Stomach (tissue), 9 donors: ENCODE results near the gene PRG2. TPM values are rescaled to one million over a fixed set of nuclear protein-coding genes. Genes with fewer than 3 reads are reported as not detected.
A peak's percentile ranks its signal among the peaks of the same experiment; 100 is the strongest.

ENCODE experiments used
- DNase-seq, 2 donors: peaks; one replicate each; pipeline versions ENCODE4 v3.0.0 to v3.0.0-alpha.2; 2013 to 2019
- H3K27ac ChIP-seq, 5 donors: fragments of 200-600 bp in 4 of 5; sonication (generic) in 4 of 5; one replicate each; pipeline ENCODE4 v1.5.1; 2013 to 2019; ENCODE audit warnings: mild to moderate bottlenecking in 1 of 5, moderate library complexity in 1 of 5
- H3K27me3 ChIP-seq, 3 donors: fragments of 200-600 bp; sonication (generic); one replicate each; pipeline ENCODE4 v1.5.1; 2017 to 2019; ENCODE audit warnings: mixed run types in 1 of 3
- H3K36me3 ChIP-seq, 4 donors: fragments of 200-600 bp; sonication (generic); 1 replicate in 3 of 4; 2 replicates in 1 of 4; pipeline ENCODE4 v1.5.1; 2016 to 2019
- H3K4me1 ChIP-seq, 4 donors: fragments of 200-600 bp; sonication (generic); one replicate each; pipeline ENCODE4 v1.5.1; 2016 to 2019
- H3K4me3 ChIP-seq, 4 donors: fragments of 200-600 bp; sonication (generic) in 3 of 4; one replicate each; pipeline ENCODE4 v1.5.1; 2016 to 2019; ENCODE audit warnings: mild to moderate bottlenecking in 1 of 4
- H3K9me3 ChIP-seq, 4 donors: fragments of 200-600 bp; sonication (generic); one replicate each; pipeline ENCODE4 v1.5.1; 2016 to 2019
- EP300 ChIP-seq: sonication (generic); formaldehyde crosslinking; IDR thresholded peaks from one replicate; pipeline ENCODE4 v1.6.1; 2017; ENCODE audit warnings: antibody characterized with exemption
- POLR2A ChIP-seq, 4 donors: fragments of 450-650 bp; IDR thresholded peaks; one replicate each; pipeline ENCODE4 v1.6.1; 2016; ENCODE audit warnings: antibody characterized with exemption in 4 of 4, control low read depth in 2 of 4, mild to moderate bottlenecking in 1 of 4, moderate library complexity in 1 of 4
- POLR2AphosphoS5 ChIP-seq, 3 donors: sonication (generic); formaldehyde crosslinking; IDR thresholded peaks; one replicate each; pipeline ENCODE4 v1.6.1; 2016; ENCODE audit warnings: antibody characterized with exemption in 3 of 3
- WGBS, 5 donors: extraction: QIAGEN DNeasy Blood & Tissue Kit in 3 of 5; methylation state at CpG; one replicate each; pipeline versions ENCODE4 v1.1.5 to v1.1.7; 2013 to 2018; 5-methylcytosine and 5-hydroxymethylcytosine counted together
- intact Hi-C: fragments of 100-400 bp; cut with DNase I; formaldehyde crosslinking; loops from one replicate; pipeline ENCODE4 v1.15.1; 2023; ENCODE audit warnings: low total_unique reads
- polyA plus RNA-seq, 3 donors: library from polyadenylated mRNA; stranded (reverse); fragments of 200-250 nt; gene quantifications; one replicate each; pipeline ENCODE4 v1.2.3, GENCODE V29; 2013
- total RNA-seq, 5 donors: library from RNA; depleted of rRNA; stranded (reverse); fragments of >200 nt; gene quantifications; one replicate each; pipeline versions ENCODE4 v1.1.0 to v1.2.3, GENCODE V29; 2014 to 2016
- TF ChIP-seq, protein P1 (sequence below), 7 experiments: fragments of 450-650 bp in 4 of 7; fragments of 200-600 bp in 3 of 7; sonication (generic) in 3 of 7; IDR thresholded peaks; one replicate each; pipeline ENCODE4 v1.5.1; 2016 to 2019; ENCODE audit warnings: antibody characterized with exemption in 7 of 7, control low read depth in 2 of 7, mild to moderate bottlenecking in 1 of 7
- donor health status: healthy with polysubstance abuse.
- donor health status: Bipolar disorder and iron deficiency.
- donor health status: healthy.

The PRG2 gene
- total and polyA plus RNA-seq, 8 donors = 0.25 to 0.73 TPM; not detected in 6

DNA sequence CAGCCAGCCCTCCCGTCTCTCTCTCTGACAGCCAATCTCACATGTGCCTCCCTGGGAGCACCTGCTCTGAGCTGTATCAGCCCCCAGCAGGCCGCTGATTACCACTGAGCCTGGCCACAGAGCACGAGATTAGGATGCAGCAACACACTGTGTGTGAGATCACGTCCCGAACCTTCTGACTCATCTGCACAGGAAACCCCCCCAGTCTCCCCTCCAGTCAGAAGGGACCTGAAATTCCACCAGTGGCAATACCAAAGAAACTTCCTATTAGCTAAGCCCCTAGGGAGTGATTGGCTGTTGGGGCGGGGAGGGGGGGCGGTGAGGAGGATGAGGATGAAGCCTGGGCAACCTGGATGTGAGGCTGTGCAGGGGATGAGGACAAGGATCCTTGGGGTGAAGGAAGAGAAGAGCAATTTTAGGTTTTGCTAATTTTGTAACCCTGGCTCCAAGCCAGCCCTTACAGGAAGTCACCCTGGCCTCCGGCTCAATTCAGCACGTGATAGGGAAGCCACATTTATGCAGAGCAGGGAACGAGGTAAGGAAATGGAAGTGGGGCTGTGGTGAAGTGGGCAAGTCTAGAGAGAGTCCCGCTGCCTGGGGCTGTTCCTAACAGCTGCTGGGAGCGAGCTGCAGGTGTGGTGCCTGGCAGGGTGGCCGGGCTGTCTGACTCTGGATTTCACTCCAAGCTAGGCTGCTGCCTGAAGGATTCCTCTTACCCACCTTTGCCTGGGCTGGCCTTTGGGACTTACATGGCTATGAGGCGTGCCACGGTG, 34.5 kb upstream of the PRG2 start:
- H3K27ac ChIP-seq = peak overlapping the region; percentile 84 to 95 (median 92)
- TF ChIP-seq POLR2AphosphoS5 (IDR thresholded peaks at IDR 0.05) (peak; percentile 10 to 51 (median 45)), POLR2A (IDR thresholded peaks at IDR 0.05) (no peak)
- TF ChIP-seq, protein P1, sequence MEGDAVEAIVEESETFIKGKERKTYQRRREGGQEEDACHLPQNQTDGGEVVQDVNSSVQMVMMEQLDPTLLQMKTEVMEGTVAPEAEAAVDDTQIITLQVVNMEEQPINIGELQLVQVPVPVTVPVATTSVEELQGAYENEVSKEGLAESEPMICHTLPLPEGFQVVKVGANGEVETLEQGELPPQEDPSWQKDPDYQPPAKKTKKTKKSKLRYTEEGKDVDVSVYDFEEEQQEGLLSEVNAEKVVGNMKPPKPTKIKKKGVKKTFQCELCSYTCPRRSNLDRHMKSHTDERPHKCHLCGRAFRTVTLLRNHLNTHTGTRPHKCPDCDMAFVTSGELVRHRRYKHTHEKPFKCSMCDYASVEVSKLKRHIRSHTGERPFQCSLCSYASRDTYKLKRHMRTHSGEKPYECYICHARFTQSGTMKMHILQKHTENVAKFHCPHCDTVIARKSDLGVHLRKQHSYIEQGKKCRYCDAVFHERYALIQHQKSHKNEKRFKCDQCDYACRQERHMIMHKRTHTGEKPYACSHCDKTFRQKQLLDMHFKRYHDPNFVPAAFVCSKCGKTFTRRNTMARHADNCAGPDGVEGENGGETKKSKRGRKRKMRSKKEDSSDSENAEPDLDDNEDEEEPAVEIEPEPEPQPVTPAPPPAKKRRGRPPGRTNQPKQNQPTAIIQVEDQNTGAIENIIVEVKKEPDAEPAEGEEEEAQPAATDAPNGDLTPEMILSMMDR (IDR thresholded peaks at IDR 0.05) = no peak
- H3K4me3 ChIP-seq = peak overlapping the region; percentile 13 to 59 (median 50)
- 44 to 64% (median 56%) methylated on average over 15 of the region's 15 CpGs for WGBS, 5 donors
- intact Hi-C loops = no loop called here
- no peaks in the 10 kb centered on the region for H3K9me3 ChIP-seq
- H3K4me1 ChIP-seq = peaks cover 47 to 71% (median 52%) of the 10 kb centered on the region in 4 donors
- H3K27me3 ChIP-seq = no peaks in the 10 kb centered on the region
- H3K36me3 ChIP-seq = peaks cover 12 to 33% (median 24%) of the 10 kb centered on the region in 4 donors
- DNase-seq = peak; percentile 56 to 78

DNA sequence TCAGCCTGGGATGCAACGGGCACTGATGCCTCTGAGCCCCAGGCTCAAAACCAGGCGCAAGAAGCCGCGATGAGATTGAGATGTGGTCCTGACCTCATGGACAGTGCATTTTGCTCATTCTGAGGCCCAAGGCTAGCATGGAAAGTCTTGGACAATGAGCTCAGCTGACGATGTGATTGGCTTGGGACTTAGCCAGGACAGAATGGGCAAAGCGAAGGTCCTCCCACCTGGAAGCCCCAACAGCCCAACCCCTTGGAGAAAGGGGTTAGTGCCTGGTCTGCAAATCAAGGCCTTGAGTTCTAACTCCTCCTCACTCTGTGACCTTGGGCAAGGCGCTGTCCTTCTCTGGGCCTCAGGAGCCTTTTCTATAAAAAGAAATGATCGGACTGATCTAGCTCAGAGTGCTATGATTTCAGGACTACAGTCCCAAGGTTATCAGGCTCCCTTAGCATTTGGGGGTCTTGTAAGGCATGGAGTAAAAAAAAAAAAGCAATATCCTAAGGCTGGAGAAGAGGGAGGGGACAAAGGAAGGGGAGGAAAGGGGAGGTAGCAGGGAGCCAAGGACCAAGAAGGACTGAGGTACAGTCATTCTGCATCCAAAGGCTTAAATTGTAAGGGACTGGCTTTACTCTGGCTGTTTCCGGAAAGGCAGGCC, 33.8 kb upstream of the PRG2 start:
- H3K27me3 ChIP-seq = no peaks in the 10 kb centered on the region
- peaks cover 13 to 41% (median 31%) of the 10 kb centered on the region in 4 donors for H3K36me3 ChIP-seq
- no peak for DNase-seq
- peak overlapping the region in 2 of 4 donors; percentile 7 to 45 for H3K4me3 ChIP-seq
- TF ChIP-seq, protein P1 (IDR thresholded peaks at IDR 0.05) = no peak
- TF ChIP-seq EP300 (no peak), POLR2AphosphoS5 (IDR thresholded peaks at IDR 0.05) (no peak), POLR2A (IDR thresholded peaks at IDR 0.05) (no peak)
- peak overlapping the region; percentile 49 to 95 (median 92) for H3K27ac ChIP-seq
- intact Hi-C loops = no loop called here
- WGBS, 5 donors = 85 to 91% (median 89%) methylated on average over 7 to 9 of the region's 9 CpGs
- peaks cover 46 to 64% (median 49%) of the 10 kb centered on the region in 4 donors for H3K4me1 ChIP-seq
- H3K9me3 ChIP-seq = no peaks in the 10 kb centered on the region

DNA sequence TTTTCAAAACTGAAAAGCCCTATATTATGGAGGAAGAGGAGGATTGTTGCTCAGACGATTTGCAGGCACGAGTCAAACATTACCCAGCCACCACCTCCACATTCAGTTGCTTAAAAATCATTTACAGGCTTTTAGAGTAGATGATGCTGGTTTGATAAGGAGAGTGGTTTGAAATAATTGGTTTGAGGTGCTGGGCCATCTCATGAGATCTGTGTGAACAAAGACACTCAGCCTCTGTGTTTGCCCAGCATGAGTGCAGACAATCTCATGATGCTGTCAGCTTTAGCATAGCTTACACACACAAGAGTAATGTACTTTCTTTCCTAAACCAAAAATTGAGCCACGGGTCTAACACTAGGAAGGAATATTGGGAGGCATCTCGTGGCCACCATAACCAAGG, 32.2 kb upstream of the PRG2 start:
- WGBS, 5 donors = 71 to 88% (median 77%) methylated on average over 4 of the region's 4 CpGs
- peaks cover 15 to 56% (median 45%) of the 10 kb centered on the region in 4 donors for H3K36me3 ChIP-seq
- H3K4me1 ChIP-seq = peaks cover 40 to 53% (median 42%) of the 10 kb centered on the region in 4 donors
- TF ChIP-seq, protein P1 (IDR thresholded peaks at IDR 0.05) = no peak
- TF ChIP-seq EP300 (no peak), POLR2AphosphoS5 (IDR thresholded peaks at IDR 0.05) (no peak), POLR2A (IDR thresholded peaks at IDR 0.05) (no peak)
- intact Hi-C loops = no loop called here
- DNase-seq = no peak
- no peaks in the 10 kb centered on the region for H3K9me3 ChIP-seq
- no peak overlapping the region for H3K4me3 ChIP-seq
- peak overlapping the region in 1 of 5 donors; percentile 8 for H3K27ac ChIP-seq
- H3K27me3 ChIP-seq = no peaks in the 10 kb centered on the region

GRCh38 chr11:57421805-57422204, 31.4 kb upstream of the PRG2 start:
- no peak overlapping the region for H3K27ac ChIP-seq
- H3K9me3 ChIP-seq = no peaks in the 10 kb centered on the region
- peaks cover 23 to 65% (median 54%) of the 10 kb centered on the region in 4 donors for H3K36me3 ChIP-seq
- H3K4me1 ChIP-seq = peaks cover 31 to 53% (median 40%) of the 10 kb centered on the region in 4 donors
- TF ChIP-seq, protein P1 (IDR thresholded peaks at IDR 0.05) = no peak
- TF ChIP-seq POLR2A (IDR thresholded peaks at IDR 0.05) (no peak), EP300 (no peak), POLR2AphosphoS5 (IDR thresholded peaks at IDR 0.05) (no peak)
- no peak for DNase-seq
- H3K27me3 ChIP-seq = no peaks in the 10 kb centered on the region
- H3K4me3 ChIP-seq = no peak overlapping the region
- intact Hi-C loops = no loop called here
